NCI-H2227 (cell line): ENCODE measurements around the gene TBC1D7.

Experiments
- DNase-seq: peaks from one replicate; lab custom pipeline; 2025; ENCODE audit not compliant: unreplicated experiment; lab: John Stamatoyannopoulos, UW

TBC1D7 gene

GRCh38 chr6:13357551-13358075, 29.3 kb upstream of the TBC1D7 start:
- peak; percentile 60 for DNase-seq

DNA sequence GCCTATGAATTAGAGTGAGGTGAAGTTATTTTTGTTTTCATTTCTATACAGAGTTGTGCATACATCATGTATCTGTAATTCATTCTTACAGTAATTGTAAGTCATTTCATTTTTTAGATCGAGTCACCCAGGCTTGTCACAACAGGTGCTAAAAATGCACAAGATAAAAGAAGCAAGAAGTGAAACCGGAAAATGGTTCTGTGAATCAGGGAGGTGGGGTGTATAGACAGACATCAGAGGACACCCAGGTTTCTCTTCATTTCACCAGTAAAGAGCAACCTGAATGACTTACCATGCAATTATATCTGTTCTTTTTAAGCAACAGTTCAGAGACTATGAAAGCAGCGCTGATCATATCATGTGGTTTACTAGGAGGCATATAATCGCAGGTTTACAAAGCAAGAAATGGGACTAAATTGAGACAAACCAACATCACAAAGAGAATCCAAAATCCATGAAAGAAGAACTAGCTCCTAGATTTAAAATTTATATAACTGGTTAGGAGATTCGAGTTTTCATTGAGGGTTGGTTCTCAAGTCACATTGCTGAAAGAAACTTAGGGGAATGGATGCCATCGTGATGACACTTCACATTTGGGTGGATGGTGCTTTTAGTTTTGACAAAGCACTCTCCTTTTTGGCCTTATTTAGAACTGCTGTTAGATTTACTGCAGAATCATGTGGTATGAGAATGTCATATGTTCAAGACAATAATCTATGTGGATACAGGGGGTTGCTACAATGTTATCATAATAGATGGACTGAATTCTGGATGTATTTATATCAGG, 27.9 kb upstream of the TBC1D7 start:
- DNase-seq = no peak

- DNase-seq = no peak
Observed at GRCh38 chr6:13355043-13355945, 27.0 kb upstream of the TBC1D7 start.

DNA sequence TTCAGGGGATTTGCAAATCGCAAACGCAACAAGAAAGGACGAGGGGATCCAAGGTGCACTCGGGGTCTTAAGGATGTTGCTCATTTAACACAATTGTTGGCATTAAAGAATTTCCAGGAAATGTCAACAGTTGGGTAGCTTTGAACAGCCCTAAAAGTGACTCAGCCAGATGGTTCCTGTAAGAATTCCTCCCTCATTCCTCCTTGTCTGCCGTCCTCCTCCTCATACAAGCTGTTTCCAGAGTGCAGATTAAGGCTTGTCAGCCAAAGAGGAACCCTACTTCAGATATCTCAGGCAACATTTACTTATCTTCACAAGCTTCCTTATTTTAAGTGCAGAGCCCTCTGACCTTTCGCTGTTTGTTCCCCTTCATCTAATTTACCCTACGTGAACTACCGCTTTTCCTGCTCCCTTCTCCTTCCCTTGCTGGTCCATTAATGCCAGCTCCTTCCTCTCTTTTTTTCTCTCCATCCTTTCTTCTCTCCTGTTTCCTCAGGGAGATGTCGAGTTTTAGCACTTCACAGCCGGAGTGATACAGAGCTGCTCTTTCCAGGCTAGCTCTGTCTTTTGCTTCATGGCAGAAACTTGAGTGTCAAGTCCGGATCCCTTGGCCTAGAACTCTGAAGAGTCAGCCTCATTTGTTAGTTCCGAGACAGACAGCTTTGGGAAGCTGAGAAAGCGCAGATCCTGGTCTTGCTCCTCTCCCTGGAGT, 26.1 kb upstream of the TBC1D7 start:
- DNase-seq = no peak

- DNase-seq = no peak
Observed at GRCh38 chr6:13352165-13352564, 23.8 kb upstream of the TBC1D7 start.

DNA sequence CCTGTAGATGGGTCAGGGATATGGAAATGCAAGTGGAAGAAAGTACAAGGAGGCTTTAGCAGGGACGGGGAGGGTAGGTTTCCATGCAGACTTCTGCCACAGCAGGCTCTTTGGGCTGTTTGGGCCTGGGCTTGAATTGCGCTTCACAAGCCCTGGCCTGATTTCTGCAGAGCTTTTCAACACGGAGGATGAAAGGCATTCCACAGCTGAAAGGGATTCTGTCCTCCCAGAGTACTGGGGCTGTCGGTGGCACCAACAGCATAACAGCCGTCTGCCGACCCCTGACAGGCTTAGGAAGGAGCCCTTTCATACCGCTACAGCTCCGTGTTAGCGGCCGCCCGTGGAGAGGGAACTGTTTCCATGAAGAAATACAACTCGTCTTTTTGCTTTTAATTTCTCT, 22.9 kb upstream of the TBC1D7 start:
- no peak for DNase-seq

- no peak for DNase-seq
Observed at GRCh38 chr6:13349811-13350506, 21.6 kb upstream of the TBC1D7 start.

GRCh38 chr6:13348334-13349113, 20.2 kb upstream of the TBC1D7 start:
- DNase-seq = no peak

- DNase-seq = no peak
Observed at GRCh38 chr6:13346245-13346644, 17.9 kb upstream of the TBC1D7 start.

DNA sequence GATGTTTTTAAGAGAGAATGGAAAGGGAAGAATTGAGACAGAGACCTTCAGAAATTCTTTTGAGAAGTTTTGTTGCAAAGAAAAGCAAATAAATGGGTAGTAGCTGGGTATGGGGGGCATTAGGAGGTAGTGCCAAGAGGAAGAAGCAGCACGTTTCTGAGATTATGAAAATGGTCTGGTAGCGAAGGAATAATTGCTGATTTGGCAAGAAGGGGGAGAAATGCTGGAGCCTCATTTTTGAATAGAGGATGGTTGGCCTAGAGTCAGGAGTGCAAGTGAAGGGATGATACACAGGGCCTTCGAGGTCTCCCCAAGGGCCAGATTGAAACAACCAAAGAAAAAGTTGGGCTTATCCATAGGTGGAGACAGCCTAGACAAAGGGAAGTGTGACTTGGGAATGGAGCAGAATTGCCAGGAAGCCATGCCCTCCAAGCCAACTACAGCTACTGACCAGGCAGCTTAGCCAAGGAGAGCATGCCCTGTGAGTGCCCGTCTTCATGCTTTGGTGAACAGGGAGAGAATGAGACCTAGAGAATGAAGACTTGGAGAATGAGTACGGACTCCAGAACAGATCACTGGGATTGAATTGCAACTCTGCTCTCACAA, 14.2 kb upstream of the TBC1D7 start:
- DNase-seq = no peak

DNA sequence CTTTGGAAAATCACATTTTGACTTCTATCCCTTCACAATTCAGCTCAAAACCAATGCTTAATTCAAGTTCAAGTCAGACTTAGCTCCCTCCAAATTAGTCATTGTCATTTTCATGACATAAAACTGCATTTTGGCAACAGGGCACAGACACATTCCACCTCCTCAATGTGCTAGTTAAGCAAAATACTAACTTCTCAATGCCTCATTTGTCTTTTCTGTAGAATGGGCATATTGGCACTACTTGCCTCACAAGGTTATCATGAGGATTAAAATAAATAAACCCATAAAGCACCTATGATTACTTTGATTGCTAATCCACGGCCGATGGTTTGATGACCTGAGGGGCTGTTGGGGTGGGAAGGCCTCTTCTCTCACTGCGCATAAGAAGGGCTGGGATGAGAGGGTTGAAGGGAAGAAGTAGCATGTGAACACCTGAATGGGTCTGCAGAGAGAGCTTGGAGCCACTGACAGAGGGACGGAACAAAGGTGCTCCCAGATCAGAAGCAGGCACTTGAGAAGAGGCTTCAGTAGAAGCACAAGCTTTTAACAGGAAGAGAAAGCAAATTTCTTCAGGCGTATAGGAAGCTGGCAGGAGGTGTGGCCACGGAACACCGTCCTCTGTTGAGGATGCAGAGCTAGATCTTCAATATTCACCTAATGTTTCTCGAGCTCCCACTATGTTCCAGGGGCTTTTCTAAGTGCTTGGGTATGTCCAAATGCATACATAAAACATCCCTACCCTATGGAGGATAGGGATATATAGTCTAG, 11.7 kb upstream of the TBC1D7 start:
- no peak for DNase-seq

DNA sequence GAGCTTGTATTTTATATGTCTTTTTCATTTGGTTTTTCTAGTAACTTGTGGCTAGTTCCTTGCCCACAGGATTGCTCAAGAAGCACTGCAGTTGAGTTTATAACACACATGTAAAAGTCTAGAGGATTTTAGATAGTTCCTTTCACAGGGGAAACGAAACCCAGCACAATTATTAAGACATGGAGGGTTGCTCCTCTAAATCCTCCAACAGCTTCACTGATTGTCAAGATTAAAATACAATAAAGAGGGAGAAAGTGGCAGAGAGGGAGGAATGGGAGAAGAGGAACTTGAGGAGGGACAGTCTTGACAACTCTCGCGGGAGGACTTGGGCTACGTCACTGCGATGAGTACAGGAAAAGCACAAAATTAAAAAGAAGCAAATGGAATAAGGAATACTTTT, 9.7 kb upstream of the TBC1D7 start:
- no peak for DNase-seq

GRCh38 chr6:13336553-13336952, 8.2 kb upstream of the TBC1D7 start:
- peak; percentile 80 for DNase-seq

GRCh38 chr6:13334953-13335352, 6.6 kb upstream of the TBC1D7 start:
- DNase-seq = no peak

DNA sequence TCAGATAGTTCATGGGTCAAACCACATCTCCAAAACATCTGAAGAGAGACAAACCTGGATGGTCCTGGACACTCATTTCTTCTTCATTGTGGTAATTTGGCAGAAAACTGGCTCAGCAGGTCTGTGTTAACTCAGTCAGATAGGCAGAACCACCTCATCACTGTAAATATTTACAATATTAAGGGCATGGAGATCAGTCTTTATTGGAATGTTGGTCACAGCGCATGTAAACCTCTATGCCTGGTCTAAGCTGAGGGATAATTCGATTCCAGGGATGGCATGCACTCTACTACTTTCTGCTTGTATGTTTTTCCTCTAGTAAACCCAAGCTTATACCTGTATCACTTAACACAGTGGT, 4.0 kb upstream of the TBC1D7 start:
- no peak for DNase-seq

DNA sequence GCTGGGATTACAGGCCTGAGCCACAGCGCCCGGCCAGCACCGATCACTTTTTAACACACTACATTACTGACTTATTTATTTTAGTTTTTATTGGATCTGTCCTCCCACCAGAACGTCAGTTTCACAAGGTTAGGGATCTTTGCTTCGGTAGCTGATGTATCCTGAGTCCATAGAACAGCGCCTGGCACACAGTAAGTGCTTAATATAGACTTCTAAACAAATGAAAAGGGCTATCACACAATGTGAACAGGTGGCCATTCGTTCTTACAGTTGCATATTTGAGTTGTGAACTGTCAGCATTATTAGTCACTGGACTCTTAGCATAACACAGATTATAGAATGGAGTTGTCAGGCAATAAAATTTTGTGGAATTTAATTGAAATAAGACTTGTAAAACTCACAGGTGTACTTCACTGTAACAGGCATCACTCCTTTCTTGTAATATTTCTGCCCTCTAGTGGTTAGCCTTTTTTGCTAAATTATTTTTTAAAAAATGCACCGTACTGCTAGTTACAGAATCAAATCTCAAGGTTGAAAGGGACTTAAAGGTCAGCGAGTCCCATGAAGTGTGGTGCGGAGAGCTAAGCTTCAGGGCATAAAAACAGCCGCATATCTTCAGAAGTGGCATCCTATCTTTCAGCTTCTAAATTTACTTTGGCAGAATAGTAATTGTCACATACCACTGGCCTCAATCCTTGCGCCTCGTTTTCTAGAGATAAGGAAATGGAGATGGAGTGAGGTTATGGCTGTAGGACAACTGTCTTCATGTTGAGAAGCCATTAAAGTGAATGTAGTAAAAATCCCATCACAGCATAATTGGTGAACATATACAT, 3.4 kb upstream of the TBC1D7 start:
- peak; percentile 47 for DNase-seq

GRCh38 chr6:13328875-13329183, 492 bp upstream of the TBC1D7 start:
- DNase-seq = no peak

- peak; percentile 54 for DNase-seq
Observed at GRCh38 chr6:13327691-13328075, 654 bp downstream of the TBC1D7 start.
